OCI-LY7 (cell line): Measurements from ENCODE around the gene POLR2L. TPM values are rescaled to one million over a fixed set of nuclear protein-coding genes. Genes with fewer than 3 reads are reported as not detected.

ENCODE experiments used
- BruUV-seq: library from RNA; stranded (reverse); fragments of 400-500 nt; replicated peaks from 2 replicates; lab custom pipeline; 2021; lab: Mats Ljungman, UMichigan
- CTCF ChIA-PET: fragments of 300-600 bp; sonication (Branson Sonifier 250); formaldehyde crosslinking; loops from one replicate; lab custom pipeline; 2022; ENCODE audit warnings: antibody characterized with exemption; ENCODE audit not compliant: unreplicated experiment; lab: Charles Lee
- POLR2A ChIA-PET: fragments of 300-600 bp; sonication (Branson Sonifier 250); formaldehyde crosslinking; loops from one replicate; lab custom pipeline; 2022; ENCODE audit warnings: antibody characterized with exemption; lab: Charles Lee
- DNase-seq: peaks from one replicate; pipeline ENCODE4 v3.0.0-alpha.2; 2015; ENCODE audit warnings: low spot score
- H2AFZ ChIP-seq: fragments of 200-600 bp; sonication (generic), shearing (Covaris generic); 2 replicates; pipeline ENCODE4 v1.6.1; 2014; ENCODE audit warnings: mild to moderate bottlenecking, antibody characterized with exemption, low read length, moderate library complexity
- H3K27ac ChIP-seq: fragments of 200-600 bp; sonication (generic); 2 replicates; pipeline ENCODE4 v1.5.1; 2014; ENCODE audit warnings: mixed run types, low read depth, mild to moderate bottlenecking, moderate library complexity, low read length, inconsistent platforms; ENCODE audit not compliant: poor library complexity, severe bottlenecking
- H3K36me3 ChIP-seq: fragments of 200-600 bp; sonication (generic); 2 replicates; pipeline ENCODE4 v1.6.1; 2014; ENCODE audit warnings: mild to moderate bottlenecking, antibody characterized with exemption, low read length, moderate library complexity, mixed read lengths; ENCODE audit not compliant: insufficient read depth
- H3K4me1 ChIP-seq: fragments of 200-600 bp; sonication (generic); 2 replicates; pipeline ENCODE4 v1.5.1; 2014; ENCODE audit warnings: mild to moderate bottlenecking, low read length; ENCODE audit not compliant: insufficient read depth, poor library complexity, severe bottlenecking
- H3K4me2 ChIP-seq: fragments of 200-600 bp; sonication (generic); 2 replicates; pipeline ENCODE4 v1.6.1; 2014; ENCODE audit warnings: mild to moderate bottlenecking, low read length
- H3K4me3 ChIP-seq: fragments of 200-600 bp; sonication (generic); 2 replicates; pipeline ENCODE4 v1.5.1; 2014; ENCODE audit warnings: mild to moderate bottlenecking, low read depth, low read length; ENCODE audit not compliant: poor library complexity, severe bottlenecking
- H3K79me2 ChIP-seq: fragments of 200-600 bp; sonication (generic); 2 replicates; pipeline ENCODE4 v1.6.1; 2016; ENCODE audit warnings: low read depth, mild to moderate bottlenecking, low read length, moderate library complexity, mixed read lengths; ENCODE audit not compliant: insufficient read depth
- H3K9me2 ChIP-seq: fragments of 200-600 bp; sonication (generic); 2 replicates; pipeline ENCODE4 v1.6.1; 2016; ENCODE audit warnings: mild to moderate bottlenecking, low read length, mixed read lengths; ENCODE audit not compliant: insufficient read depth
- H3K9me3 ChIP-seq: fragments of 200-600 bp; sonication (generic); 2 replicates; pipeline ENCODE4 v1.6.1; 2014; ENCODE audit warnings: mild to moderate bottlenecking, mixed run types, low read length, mixed read lengths
- H4K20me1 ChIP-seq: fragments of 200-600 bp; sonication (generic); 2 replicates; pipeline ENCODE4 v1.6.1; 2014; ENCODE audit warnings: mild to moderate bottlenecking, antibody characterized with exemption, low read length, moderate library complexity, mixed read lengths; ENCODE audit not compliant: insufficient read depth
- EZH2phosphoT487 ChIP-seq: fragments of 200-600 bp; sonication (generic); IDR thresholded peaks from 2 replicates; pipeline ENCODE4 v1.6.1; 2018; ENCODE audit warnings: low read depth, borderline replicate concordance, mild to moderate bottlenecking, mixed run types, antibody characterized with exemption, low read length, moderate library complexity, mixed read lengths
- intact Hi-C: fragments of 100-400 bp; cut with micrococcal nuclease; formaldehyde crosslinking; loops from one replicate; pipeline ENCODE4 v1.10.0; 2022; ENCODE audit not compliant: unreplicated experiment
- total RNA-seq, 2 experiments: library from RNA; depleted of rRNA in 1 of 2; stranded (reverse); fragments of >200 nt in 1 of 2; shearing (Covaris generic) in 1 of 2; gene quantifications; 2 replicates each; pipeline ENCODE4 v1.2.3, GENCODE V29; 2014 to 2022
- TF ChIP-seq, protein P1 (sequence below): fragments of 200-600 bp; sonication (generic); conservative IDR thresholded peaks from 2 replicates; pipeline ENCODE4 v1.5.1; 2014; ENCODE audit warnings: mild to moderate bottlenecking, antibody characterized with exemption, low read length, moderate library complexity, mixed read lengths

Gene POLR2L
- total RNA-seq, 2 experiments from 2014 or later, result 88.3 to 206 TPM

DNA sequence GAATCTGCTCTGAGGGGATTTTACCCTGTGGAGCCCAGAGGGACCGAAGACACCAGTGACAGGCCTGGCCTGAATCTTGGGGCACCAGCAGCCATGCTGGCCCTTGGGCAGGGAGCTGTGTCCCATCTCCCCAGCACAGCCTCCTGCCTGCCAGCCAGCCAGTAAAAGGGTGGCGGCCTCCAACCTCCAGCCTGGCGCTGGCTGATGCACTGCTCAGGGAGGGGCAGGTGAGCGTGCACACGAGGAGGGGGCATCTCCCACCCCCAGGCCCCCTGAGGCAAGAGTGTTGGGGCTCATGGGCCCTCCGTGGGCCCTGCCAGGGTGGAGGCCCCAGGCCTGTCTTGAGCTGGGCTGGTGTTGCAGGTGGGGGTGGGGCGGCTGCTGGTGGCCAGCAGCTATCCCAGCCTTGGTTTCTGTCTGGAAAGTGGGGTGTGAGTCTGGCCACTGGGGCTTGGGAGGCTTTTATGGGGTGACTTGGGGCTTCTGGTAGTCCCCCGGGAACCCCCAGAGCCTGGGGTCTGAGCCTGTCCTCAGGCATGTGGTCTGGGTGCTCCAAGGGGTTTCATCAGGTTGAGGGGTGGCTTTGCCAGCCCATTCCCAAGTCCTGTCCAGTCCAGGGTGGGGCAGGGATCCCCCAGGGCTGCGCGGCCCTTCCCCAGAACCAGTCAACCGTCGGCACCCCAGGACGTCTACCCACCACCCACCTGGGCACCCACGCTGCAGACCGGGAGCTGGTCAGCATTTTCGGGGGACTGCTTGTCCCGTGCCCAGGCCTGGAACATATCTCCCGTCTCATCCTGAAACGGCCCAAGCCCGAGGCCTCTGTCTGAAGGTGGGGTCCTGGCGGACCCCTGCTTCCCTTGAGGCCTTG, 18.1 kb upstream of the POLR2L start:
- intact Hi-C loops, result no loop called here
- Histone ChIP-seq H3K9me2 (no peaks in the 10 kb centered on the region), H2AFZ (no peak overlapping the region), H3K79me2 (no peaks in the 10 kb centered on the region), H3K4me1 (peaks cover 5% of the 10 kb centered on the region), H3K36me3 (no peaks in the 10 kb centered on the region), H4K20me1 (no peaks in the 10 kb centered on the region), H3K4me2 (no peak overlapping the region), H3K9me3 (no peaks in the 10 kb centered on the region), H3K27ac (no peak overlapping the region), H3K4me3 (no peak overlapping the region)
- no peak for DNase-seq
- TF ChIP-seq, protein P1, sequence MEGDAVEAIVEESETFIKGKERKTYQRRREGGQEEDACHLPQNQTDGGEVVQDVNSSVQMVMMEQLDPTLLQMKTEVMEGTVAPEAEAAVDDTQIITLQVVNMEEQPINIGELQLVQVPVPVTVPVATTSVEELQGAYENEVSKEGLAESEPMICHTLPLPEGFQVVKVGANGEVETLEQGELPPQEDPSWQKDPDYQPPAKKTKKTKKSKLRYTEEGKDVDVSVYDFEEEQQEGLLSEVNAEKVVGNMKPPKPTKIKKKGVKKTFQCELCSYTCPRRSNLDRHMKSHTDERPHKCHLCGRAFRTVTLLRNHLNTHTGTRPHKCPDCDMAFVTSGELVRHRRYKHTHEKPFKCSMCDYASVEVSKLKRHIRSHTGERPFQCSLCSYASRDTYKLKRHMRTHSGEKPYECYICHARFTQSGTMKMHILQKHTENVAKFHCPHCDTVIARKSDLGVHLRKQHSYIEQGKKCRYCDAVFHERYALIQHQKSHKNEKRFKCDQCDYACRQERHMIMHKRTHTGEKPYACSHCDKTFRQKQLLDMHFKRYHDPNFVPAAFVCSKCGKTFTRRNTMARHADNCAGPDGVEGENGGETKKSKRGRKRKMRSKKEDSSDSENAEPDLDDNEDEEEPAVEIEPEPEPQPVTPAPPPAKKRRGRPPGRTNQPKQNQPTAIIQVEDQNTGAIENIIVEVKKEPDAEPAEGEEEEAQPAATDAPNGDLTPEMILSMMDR, result no peak
- no peak for TF ChIP-seq EZH2phosphoT487
- BruUV-seq, result no TSS peak
- CTCF ChIA-PET, result no interaction called here
- POLR2A ChIA-PET, result no interaction called here

DNA sequence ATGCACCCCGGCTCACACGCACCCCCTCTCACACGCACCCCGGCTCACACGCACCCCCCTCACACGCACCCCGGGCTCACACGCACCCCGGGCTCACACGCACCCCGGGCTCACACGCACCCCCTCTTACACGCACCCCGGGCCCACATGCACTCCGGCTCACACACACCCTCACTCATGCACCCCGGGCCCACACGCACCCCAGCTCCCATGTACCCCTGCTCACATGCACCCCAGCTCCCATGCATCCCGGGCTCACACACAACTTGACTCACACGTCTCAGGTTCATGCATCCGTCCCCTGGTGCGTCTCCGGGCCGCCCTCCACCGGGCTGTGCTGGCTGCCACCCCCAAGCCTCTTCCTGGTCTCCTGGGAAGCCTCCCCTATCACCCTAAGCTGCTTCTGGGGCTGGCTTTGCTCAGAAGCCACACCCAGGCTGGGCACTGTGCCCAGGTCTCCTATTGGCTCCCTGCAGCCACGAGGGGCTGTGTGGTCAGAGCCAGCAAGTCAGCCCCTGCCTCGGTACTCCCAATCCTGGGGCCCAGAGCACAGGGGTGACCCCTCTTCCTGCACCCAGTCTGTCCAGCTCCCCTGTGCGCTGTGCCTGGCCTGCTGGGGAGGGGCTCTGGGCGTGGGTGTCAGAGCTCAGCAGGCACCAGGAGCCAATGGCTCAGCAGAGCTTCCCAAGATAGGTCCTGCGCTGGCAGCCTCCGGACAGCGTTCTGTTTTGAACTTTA, 17.2 kb upstream of the POLR2L start:
- H3K4me2 ChIP-seq, result no peak overlapping the region

More for the DNA sequence above, 17.2 kb upstream of the POLR2L start:
- no peak overlapping the region for H3K4me3 ChIP-seq
- H3K36me3 ChIP-seq, result no peaks in the 10 kb centered on the region
- H2AFZ ChIP-seq, result no peak overlapping the region
- H3K9me3 ChIP-seq, result no peaks in the 10 kb centered on the region
- H3K27ac ChIP-seq, result no peak overlapping the region
- intact Hi-C loops, result no loop called here
- peaks cover 5% of the 10 kb centered on the region for H3K4me1 ChIP-seq
- no peaks in the 10 kb centered on the region for H3K79me2 ChIP-seq
- no TSS peak for BruUV-seq
- TF ChIP-seq, protein P1, result no peak
- no peak for TF ChIP-seq EZH2phosphoT487
- CTCF ChIA-PET, result no interaction called here
- H4K20me1 ChIP-seq, result no peaks in the 10 kb centered on the region
- no peaks in the 10 kb centered on the region for H3K9me2 ChIP-seq
- DNase-seq, result no peak
- POLR2A ChIA-PET, result no interaction called here
